Measurements from ENCODE around the gene FER1L5. TPM values are rescaled to one million over a fixed set of nuclear protein-coding genes. Genes with fewer than 3 reads are reported as not detected.

Gene FER1L5
- total RNA-seq, 1 donor = 0.86 TPM

DNA sequence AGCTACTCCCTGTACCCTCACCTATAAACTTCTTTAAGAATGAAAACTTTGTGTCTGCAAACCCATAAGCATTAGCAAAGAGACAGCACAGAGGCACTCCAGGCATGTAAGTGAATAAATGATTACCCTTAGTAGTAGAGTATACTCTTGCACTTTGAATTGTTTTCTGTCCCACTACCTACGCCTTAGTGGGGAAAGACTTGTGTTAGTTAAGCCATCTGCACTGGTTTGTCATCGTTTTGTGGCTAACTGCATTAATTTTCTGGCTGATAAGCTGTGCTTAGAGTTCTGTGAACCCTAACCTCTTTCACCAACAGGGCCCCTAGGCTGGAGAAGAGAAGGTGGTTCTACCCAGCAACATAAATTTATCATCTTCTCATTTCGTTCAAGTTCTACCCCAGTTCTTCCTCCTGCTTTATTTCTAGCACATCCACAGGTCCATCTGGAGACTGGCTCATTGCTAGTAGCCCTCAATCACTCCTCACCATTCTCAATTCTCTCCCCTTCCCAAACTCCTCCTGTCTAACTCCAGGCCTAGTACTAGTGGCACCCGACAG is 96.6 kb downstream of the FER1L5 start:
- TF ChIP-seq, protein P1, sequence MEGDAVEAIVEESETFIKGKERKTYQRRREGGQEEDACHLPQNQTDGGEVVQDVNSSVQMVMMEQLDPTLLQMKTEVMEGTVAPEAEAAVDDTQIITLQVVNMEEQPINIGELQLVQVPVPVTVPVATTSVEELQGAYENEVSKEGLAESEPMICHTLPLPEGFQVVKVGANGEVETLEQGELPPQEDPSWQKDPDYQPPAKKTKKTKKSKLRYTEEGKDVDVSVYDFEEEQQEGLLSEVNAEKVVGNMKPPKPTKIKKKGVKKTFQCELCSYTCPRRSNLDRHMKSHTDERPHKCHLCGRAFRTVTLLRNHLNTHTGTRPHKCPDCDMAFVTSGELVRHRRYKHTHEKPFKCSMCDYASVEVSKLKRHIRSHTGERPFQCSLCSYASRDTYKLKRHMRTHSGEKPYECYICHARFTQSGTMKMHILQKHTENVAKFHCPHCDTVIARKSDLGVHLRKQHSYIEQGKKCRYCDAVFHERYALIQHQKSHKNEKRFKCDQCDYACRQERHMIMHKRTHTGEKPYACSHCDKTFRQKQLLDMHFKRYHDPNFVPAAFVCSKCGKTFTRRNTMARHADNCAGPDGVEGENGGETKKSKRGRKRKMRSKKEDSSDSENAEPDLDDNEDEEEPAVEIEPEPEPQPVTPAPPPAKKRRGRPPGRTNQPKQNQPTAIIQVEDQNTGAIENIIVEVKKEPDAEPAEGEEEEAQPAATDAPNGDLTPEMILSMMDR (IDR thresholded peaks at IDR 0.05; ENCODE audit: insufficient read depth, low read depth, low read length) = no peak
- H3K4me3 ChIP-seq (ENCODE audit: low read depth, low read length) = peak overlapping the region; percentile 93
- peak; percentile 34 for DNase-seq (ENCODE audit: low read depth)

DNA sequence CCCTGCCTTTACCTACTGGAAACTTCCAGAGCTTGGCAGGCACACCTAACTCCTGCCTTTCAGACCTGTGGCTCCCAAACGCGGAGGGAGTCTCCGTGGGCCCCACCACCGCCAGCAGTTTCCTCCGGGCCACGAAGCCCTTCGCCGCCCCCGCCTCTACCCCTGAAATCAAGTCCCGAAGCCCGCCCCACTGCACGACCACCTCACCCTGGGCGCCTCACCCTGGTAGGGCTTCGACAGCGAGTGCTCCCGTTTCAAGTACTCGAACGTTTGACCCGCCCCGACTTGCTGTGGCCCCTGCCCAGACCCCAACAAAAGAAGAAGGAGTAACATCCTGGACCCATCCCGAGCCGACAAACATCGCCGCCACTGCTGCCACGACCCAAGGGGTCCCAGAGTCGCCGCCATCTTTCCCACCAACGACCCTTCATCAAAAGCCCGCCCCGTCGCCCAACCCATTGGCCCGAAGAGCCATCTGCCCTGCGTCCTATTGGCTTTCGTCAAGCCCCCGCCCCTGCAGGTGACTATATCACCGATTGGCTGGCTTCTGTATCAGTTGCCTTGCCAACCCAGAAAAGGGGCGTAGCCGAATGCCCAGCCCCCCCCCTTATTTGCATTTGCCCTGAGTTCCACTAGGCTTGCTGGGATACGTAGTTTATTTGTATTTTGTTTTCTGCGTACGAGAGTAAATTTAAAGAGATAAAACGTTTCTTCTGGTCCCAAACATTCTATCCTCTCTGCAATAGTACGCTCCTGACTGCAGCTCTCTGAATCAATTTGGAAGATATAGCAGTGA is 97.3 kb downstream of the FER1L5 start, which contains the start of gene LMAN2L:
LMAN2L (minus strand) TSS at position 432 of the 796 bp plus-strand sequence; CDS start at position 408, 24 bp downstream.
- peak within 1 kb of the TSS; percentile 93 for H3K4me3 ChIP-seq (ENCODE audit: low read depth, low read length)
- DNase-seq (ENCODE audit: low read depth) = peak; percentile 97
- TF ChIP-seq, protein P1 (IDR thresholded peaks at IDR 0.05; ENCODE audit: insufficient read depth, low read depth, low read length) = peak; percentile 7

DNA sequence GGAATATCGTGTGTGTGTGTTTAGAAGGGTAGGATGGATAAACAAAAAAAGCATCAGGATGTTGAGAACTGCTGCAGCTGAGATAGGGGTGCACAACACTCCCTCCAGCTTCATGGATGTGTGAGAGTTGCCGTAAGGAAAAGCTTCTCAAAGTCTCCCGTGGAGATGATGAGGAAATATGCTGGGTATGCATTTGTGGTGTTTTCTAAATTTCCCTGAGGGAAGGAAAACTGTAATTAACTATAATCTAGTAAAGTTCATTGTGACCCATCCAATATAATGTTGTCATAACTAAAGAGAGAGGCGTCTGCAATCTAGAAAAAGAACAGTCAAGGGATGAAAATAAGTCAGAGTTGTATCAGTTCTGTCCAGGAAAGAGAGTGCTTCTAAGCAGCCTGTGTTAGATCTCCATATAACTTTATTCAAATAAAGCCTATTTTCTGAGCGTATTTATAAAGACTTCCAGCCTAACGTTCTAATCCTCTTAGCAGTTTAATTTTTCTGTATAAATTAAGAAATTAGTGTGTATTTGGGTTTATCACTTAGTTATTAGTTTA is 104.6 kb downstream of the FER1L5 start:
- DNase-seq (ENCODE audit: low read depth) = peak; percentile 36
- TF ChIP-seq, protein P1 (IDR thresholded peaks at IDR 0.05; ENCODE audit: insufficient read depth, low read depth, low read length) = no peak
- no peak overlapping the region for H3K4me3 ChIP-seq (ENCODE audit: low read depth, low read length)

DNA sequence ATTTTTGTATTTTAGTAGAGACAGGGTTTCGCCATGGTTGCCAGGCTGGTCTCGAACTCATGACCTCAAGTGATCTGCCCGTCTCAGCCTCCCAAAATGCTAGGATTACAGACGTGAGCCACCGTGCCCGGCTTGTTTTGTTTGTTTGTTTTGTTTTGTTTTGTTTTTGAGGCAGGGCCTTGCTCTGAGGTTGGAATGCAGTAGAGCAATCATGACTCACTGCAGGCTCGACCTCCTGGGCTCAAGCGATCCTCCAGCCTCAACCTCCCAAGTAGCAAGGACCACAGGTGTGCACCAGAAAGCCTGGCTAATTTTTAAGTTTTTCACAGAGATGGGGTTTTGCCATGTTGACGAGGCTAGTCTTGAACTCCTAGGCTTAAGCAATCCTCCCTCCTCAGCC is 109.2 kb downstream of the FER1L5 start:
- H3K4me3 ChIP-seq (ENCODE audit: low read depth, low read length) = no peak overlapping the region
- DNase-seq (ENCODE audit: low read depth) = no peak
- TF ChIP-seq, protein P1 (IDR thresholded peaks at IDR 0.05; ENCODE audit: insufficient read depth, low read depth, low read length) = no peak

DNA sequence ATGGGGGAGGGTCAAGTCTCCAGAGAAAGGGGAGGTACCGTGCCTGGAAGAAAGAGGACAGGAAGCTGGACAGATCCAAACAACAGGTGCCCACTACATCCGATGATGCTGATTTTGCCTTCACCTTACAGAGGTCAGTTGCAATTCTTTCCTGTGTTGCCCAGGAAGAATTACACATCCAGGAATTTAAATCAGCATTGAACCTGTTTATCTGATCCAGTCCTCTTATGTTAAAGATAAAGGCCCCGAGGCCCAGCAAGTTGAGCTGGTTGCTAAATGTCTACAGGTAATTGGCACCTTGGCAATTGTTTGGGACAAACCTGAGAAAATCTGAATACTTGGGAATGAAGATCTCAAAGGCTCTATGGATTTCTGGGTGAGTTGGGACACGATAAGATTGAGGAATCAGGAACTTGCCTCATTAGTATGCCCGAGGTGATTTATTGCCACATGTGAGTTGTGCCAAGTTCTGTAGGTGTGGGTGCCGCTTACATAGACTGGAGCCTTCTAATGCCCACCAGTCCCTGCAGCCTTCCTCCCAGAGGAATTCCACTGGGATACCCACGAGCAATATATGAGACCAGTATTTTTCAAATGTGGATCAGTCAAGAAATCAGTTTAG is 111.2 kb downstream of the FER1L5 start:
- no peak for DNase-seq (ENCODE audit: low read depth)
- TF ChIP-seq, protein P1 (IDR thresholded peaks at IDR 0.05; ENCODE audit: insufficient read depth, low read depth, low read length) = no peak
- H3K4me3 ChIP-seq (ENCODE audit: low read depth, low read length) = no peak overlapping the region

DNA sequence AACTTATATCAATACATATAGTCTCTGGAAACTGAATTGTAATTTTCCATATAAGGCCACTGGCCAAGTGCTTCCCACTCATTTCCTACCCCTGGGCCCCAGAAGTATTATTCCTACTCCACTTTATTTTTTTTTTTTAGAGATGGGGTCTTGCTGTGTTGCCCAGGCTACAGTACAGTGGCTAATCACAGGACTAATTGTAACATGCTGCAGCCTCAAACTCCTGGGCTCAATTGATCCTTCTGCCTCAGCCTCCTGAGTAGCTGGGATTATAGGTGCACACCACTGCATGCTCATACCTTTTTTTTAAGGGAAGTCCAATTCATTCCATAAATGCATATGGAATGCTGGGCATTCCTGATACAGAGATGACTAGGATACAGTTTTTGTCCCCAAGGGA is 111.8 kb downstream of the FER1L5 start:
- H3K4me3 ChIP-seq (ENCODE audit: low read depth, low read length) = no peak overlapping the region
- TF ChIP-seq, protein P1 (IDR thresholded peaks at IDR 0.05; ENCODE audit: insufficient read depth, low read depth, low read length) = no peak
- DNase-seq (ENCODE audit: low read depth) = no peak

Other genes starting within 250 kb of the FER1L5 start
- gene NEURL3, start 137.4 kb upstream of the FER1L5 start, total RNA-seq = not detected in 2 replicates
- 9.5 and 18.4 TPM in 2 replicates for gene ARID5A, start 106.0 kb upstream of the FER1L5 start, total RNA-seq
- 35.4 and 37.4 TPM in 2 replicates for gene KANSL3, start 4.5 kb upstream of the FER1L5 start, total RNA-seq
- gene LMAN2L, start 97.3 kb downstream of the FER1L5 start, total RNA-seq = 15.1 and 31.1 TPM in 2 replicates
- gene CNNM4, start 118.1 kb downstream of the FER1L5 start, total RNA-seq = 3.9 and 5.6 TPM in 2 replicates
- gene CNNM3, start 173.5 kb downstream of the FER1L5 start, total RNA-seq = 6.4 and 8.6 TPM in 2 replicates
- 1.3 TPM in 2 replicates for gene ANKRD23, start 201.3 kb downstream of the FER1L5 start, total RNA-seq
- gene ANKRD39, start 215.3 kb downstream of the FER1L5 start, total RNA-seq = 4.7 and 5.8 TPM in 2 replicates
- gene SEMA4C, start 227.3 kb downstream of the FER1L5 start, total RNA-seq = 16.4 and 22.5 TPM in 2 replicates

All from fibroblast of villous mesenchyme (primary cell).